HG03159 (cell line): ENCODE measurements around the gene ZNF534.
"Not testable (repeated sequence)": the region's sequence is repeated elsewhere in the genome, so short reads cannot be mapped to it uniquely, and the experiment has no call there.

Source experiments
- ATAC-seq: cut with Tn5 transposase; IDR thresholded peaks from one replicate; pipeline ENCODE4 v1.9.1; 2021; ENCODE audit warnings: mild to moderate bottlenecking, moderate library complexity; ENCODE audit not compliant: unreplicated experiment

The ZNF534 gene

GRCh38 chr19:52494518-52494917, 65.6 kb downstream of the ZNF534 start:
- ATAC-seq = no peak

DNA sequence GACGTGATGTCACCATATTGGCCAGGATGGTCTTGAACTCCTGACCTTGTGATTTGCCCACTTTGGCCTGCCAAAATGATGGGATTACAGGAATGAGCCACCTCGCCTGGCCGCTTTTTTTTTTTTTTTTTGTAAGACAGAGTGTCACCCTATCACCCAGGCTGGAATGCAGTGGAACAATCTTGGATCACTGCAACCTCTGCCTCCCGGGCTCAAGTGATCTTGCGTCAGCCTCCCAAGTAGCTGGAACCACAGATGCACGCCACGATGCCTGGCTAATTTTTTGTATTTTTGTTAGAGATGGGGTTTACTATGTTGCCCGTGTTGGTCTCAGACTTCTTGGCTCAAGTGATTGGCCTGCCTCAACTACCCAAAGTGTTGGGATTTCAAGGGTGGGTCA, 69.6 kb downstream of the ZNF534 start:
- no peak for ATAC-seq

GRCh38 chr19:52500474-52500873, 71.5 kb downstream of the ZNF534 start:
- ATAC-seq = not testable (repeated sequence)

GRCh38 chr19:52500991-52501390, 72.0 kb downstream of the ZNF534 start:
- not testable (repeated sequence) for ATAC-seq
